ENCODE results near the gene RNU1-4. TPM values are rescaled to one million over a fixed set of nuclear protein-coding genes. Genes with fewer than 3 reads are reported as not detected.
A peak's percentile ranks its signal among the peaks of the same experiment; 100 is the strongest.
"Not testable (repeated sequence)": the region's sequence is repeated elsewhere in the genome, so short reads cannot be mapped to it uniquely, and the experiment has no call there.

Gene RNU1-4
- total and polyA plus RNA-seq, 2 of the 13 experiments (the other 11 are each of a cell fraction or from before 2014, with no cell fraction given) = under 0.01 to 11,018 TPM

- H4K20me1 ChIP-seq (ENCODE audit: insufficient read depth, low read length); H3K27me3 ChIP-seq (ENCODE audit: control insufficient read depth in 1 of 2, insufficient read depth in 2 of 2, low read length in 2 of 2); H3K27ac ChIP-seq (ENCODE audit: extremely low read length, insufficient read depth, low read length); CTCF ChIA-PET (ENCODE audit: low intra/inter-chr PET ratio, low total read pairs); intact Hi-C loops (cut with micrococcal nuclease; ENCODE audit: unreplicated experiment); H3K9me3 ChIP-seq (ENCODE audit: low read length); BruUV-seq (replicated peaks); ATAC-seq; in situ Hi-C loops (cut with HindIII; ENCODE audit: extremely low pct_ligation_motif_present, low pct_unique_long_range_greater_than_20kb); H3K4me3 ChIP-seq (replicated peaks in 1 of 3; ENCODE audit: insufficient read depth in 1 of 3, low read depth in 2 of 3, low read length in 3 of 3); DNase-seq (ENCODE audit: low spot score); H3K4me2 ChIP-seq (ENCODE audit: low read depth, low read length); H3K36me3 ChIP-seq (replicated peaks in 1 of 2; ENCODE audit: control insufficient read depth in 1 of 2, insufficient read depth in 2 of 2, low read length in 2 of 2); FAIRE-seq; H2AFZ ChIP-seq (ENCODE audit: low read length); POLR2A ChIA-PET; H3K9ac ChIP-seq (ENCODE audit: insufficient read depth, low read depth, low read length); H3K79me2 ChIP-seq (ENCODE audit: insufficient read depth, low read length): not testable (repeated sequence)
- H3K4me1 ChIP-seq (ENCODE audit: insufficient read depth, low read length) = peaks cover 12% of the 10 kb centered on the region
- 56% methylated on average over 4 of the region's 6 CpGs for WGBS (ENCODE audit: low lambda C conversion rate)
These were observed 33.4 kb downstream of the RNU1-4 start for GRCh38 chr1:16773723-16774122.

- H3K4me3 ChIP-seq (replicated peaks in 1 of 3; ENCODE audit: insufficient read depth in 1 of 3, low read depth in 2 of 3, low read length in 3 of 3); H3K9ac ChIP-seq (ENCODE audit: insufficient read depth, low read depth, low read length); POLR2A ChIA-PET; H3K36me3 ChIP-seq (replicated peaks in 1 of 2; ENCODE audit: control insufficient read depth in 1 of 2, insufficient read depth in 2 of 2, low read length in 2 of 2); BruUV-seq (replicated peaks); intact Hi-C loops (cut with micrococcal nuclease; ENCODE audit: unreplicated experiment); H2AFZ ChIP-seq (ENCODE audit: low read length); CTCF ChIA-PET (ENCODE audit: low intra/inter-chr PET ratio, low total read pairs); in situ Hi-C loops (cut with HindIII; ENCODE audit: extremely low pct_ligation_motif_present, low pct_unique_long_range_greater_than_20kb); DNase-seq (ENCODE audit: low spot score); H3K27me3 ChIP-seq (ENCODE audit: control insufficient read depth in 1 of 2, insufficient read depth in 2 of 2, low read length in 2 of 2); H4K20me1 ChIP-seq (ENCODE audit: insufficient read depth, low read length); H3K4me2 ChIP-seq (ENCODE audit: low read depth, low read length); H3K9me3 ChIP-seq (ENCODE audit: low read length); H3K79me2 ChIP-seq (ENCODE audit: insufficient read depth, low read length); H3K27ac ChIP-seq (ENCODE audit: extremely low read length, insufficient read depth, low read length); TF ChIP-seq NR2F6 (IDR thresholded peaks at IDR 0.05): not testable (repeated sequence)
- peaks cover 12% of the 10 kb centered on the region for H3K4me1 ChIP-seq (ENCODE audit: insufficient read depth, low read length)
- ATAC-seq (peak; percentile 6; the same call in 2 of the 3 replicates), FAIRE-seq (peak; percentile 40)
- 34% methylated on average over 8 of the region's 14 CpGs for WGBS (ENCODE audit: low lambda C conversion rate)
- TF ChIP-seq, protein P1, sequence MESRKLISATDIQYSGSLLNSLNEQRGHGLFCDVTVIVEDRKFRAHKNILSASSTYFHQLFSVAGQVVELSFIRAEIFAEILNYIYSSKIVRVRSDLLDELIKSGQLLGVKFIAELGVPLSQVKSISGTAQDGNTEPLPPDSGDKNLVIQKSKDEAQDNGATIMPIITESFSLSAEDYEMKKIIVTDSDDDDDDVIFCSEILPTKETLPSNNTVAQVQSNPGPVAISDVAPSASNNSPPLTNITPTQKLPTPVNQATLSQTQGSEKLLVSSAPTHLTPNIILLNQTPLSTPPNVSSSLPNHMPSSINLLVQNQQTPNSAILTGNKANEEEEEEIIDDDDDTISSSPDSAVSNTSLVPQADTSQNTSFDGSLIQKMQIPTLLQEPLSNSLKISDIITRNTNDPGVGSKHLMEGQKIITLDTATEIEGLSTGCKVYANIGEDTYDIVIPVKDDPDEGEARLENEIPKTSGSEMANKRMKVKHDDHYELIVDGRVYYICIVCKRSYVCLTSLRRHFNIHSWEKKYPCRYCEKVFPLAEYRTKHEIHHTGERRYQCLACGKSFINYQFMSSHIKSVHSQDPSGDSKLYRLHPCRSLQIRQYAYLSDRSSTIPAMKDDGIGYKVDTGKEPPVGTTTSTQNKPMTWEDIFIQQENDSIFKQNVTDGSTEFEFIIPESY (CRISPR knock-in tag; IDR thresholded peaks at IDR 0.05) = peak; percentile 93
- TF ChIP-seq NR2F6 (CRISPR knock-in tag; IDR thresholded peaks at IDR 0.05) = peak; percentile 70
These were observed 34.5 kb downstream of the RNU1-4 start for GRCh38 chr1:16774773-16775172.

DNA sequence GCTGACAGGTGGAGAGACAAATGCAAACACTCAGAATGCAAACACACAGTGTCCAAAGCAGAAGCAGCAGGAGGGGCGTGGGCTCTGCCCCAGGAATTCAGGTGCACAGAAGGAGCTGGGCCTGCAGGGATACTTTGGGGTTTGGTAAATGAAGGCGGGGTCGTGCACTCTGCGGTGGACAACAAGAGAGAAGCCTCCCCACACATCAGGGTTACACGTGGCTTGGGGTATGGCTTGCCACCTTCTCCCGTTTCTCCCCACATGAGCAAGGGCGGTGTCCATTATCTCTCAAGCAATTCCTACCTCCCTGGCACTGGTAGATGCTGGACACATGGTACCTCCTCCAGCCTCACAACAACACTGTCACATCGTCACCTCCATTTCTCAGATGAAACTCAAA lies 35.0 kb downstream of the RNU1-4 start:
- H3K9ac ChIP-seq (ENCODE audit: insufficient read depth, low read depth, low read length); H4K20me1 ChIP-seq (ENCODE audit: insufficient read depth, low read length); H3K27ac ChIP-seq (ENCODE audit: extremely low read length, insufficient read depth, low read length); H3K36me3 ChIP-seq (replicated peaks in 1 of 2; ENCODE audit: control insufficient read depth in 1 of 2, insufficient read depth in 2 of 2, low read length in 2 of 2); H3K79me2 ChIP-seq (ENCODE audit: insufficient read depth, low read length); CTCF ChIA-PET (ENCODE audit: low intra/inter-chr PET ratio, low total read pairs); intact Hi-C loops (cut with micrococcal nuclease; ENCODE audit: unreplicated experiment); DNase-seq (ENCODE audit: low spot score); BruUV-seq (replicated peaks); H3K4me2 ChIP-seq (ENCODE audit: low read depth, low read length); H2AFZ ChIP-seq (ENCODE audit: low read length); in situ Hi-C loops (cut with HindIII; ENCODE audit: extremely low pct_ligation_motif_present, low pct_unique_long_range_greater_than_20kb); H3K4me3 ChIP-seq (replicated peaks in 1 of 3; ENCODE audit: insufficient read depth in 1 of 3, low read depth in 2 of 3, low read length in 3 of 3); H3K27me3 ChIP-seq (ENCODE audit: control insufficient read depth in 1 of 2, insufficient read depth in 2 of 2, low read length in 2 of 2); POLR2A ChIA-PET; H3K9me3 ChIP-seq (ENCODE audit: low read length); H3K4me1 ChIP-seq (ENCODE audit: insufficient read depth, low read length): not testable (repeated sequence)
- FAIRE-seq = peak; percentile 48
- 45% methylated on average over 7 of the region's 8 CpGs for WGBS (ENCODE audit: low lambda C conversion rate)
- peak; percentile 11 for ATAC-seq

DNA sequence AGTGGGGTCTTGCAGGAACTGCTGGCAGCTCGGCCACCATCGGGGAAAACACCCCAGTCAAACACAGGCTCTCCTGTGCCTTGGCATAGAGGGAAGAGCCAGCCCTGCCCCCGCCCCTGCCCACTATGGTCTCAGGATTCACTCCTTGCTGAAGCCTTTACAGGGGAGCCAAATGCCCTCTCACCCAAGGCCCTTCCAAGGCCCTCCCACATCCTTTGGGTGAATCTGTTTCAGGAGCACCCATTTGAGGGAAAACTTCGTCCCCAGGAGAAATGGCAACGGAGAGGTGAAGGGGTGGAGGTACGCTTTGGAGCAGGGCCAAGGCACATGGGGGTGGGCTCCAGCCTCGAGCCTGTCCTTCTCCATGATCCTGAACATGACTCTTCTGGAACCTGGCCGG lies 35.9 kb downstream of the RNU1-4 start:
- in situ Hi-C loops (cut with HindIII; ENCODE audit: extremely low pct_ligation_motif_present, low pct_unique_long_range_greater_than_20kb); DNase-seq (ENCODE audit: low spot score): not testable (repeated sequence)

More for the DNA sequence above, 35.9 kb downstream of the RNU1-4 start:
- H4K20me1 ChIP-seq (ENCODE audit: insufficient read depth, low read length); H3K27me3 ChIP-seq (ENCODE audit: control insufficient read depth in 1 of 2, insufficient read depth in 2 of 2, low read length in 2 of 2); H2AFZ ChIP-seq (ENCODE audit: low read length); H3K9me3 ChIP-seq (ENCODE audit: low read length); BruUV-seq (replicated peaks); FAIRE-seq; ATAC-seq; H3K9ac ChIP-seq (ENCODE audit: insufficient read depth, low read depth, low read length); POLR2A ChIA-PET; CTCF ChIA-PET (ENCODE audit: low intra/inter-chr PET ratio, low total read pairs); H3K4me3 ChIP-seq (replicated peaks in 1 of 3; ENCODE audit: insufficient read depth in 1 of 3, low read depth in 2 of 3, low read length in 3 of 3); H3K4me2 ChIP-seq (ENCODE audit: low read depth, low read length); H3K36me3 ChIP-seq (replicated peaks in 1 of 2; ENCODE audit: control insufficient read depth in 1 of 2, insufficient read depth in 2 of 2, low read length in 2 of 2); intact Hi-C loops (cut with micrococcal nuclease; ENCODE audit: unreplicated experiment); H3K4me1 ChIP-seq (ENCODE audit: insufficient read depth, low read length); H3K79me2 ChIP-seq (ENCODE audit: insufficient read depth, low read length); H3K27ac ChIP-seq (ENCODE audit: extremely low read length, insufficient read depth, low read length): not testable (repeated sequence)
- WGBS (ENCODE audit: low lambda C conversion rate) = 52% methylated on average over 4 of the region's 8 CpGs
